NCI-H1694 (cell line): ENCODE data around the gene SLC10A7.

Experiments
- DNase-seq: peaks from one replicate; lab custom pipeline; 2025; lab: John Stamatoyannopoulos, UW

SLC10A7 gene

DNA sequence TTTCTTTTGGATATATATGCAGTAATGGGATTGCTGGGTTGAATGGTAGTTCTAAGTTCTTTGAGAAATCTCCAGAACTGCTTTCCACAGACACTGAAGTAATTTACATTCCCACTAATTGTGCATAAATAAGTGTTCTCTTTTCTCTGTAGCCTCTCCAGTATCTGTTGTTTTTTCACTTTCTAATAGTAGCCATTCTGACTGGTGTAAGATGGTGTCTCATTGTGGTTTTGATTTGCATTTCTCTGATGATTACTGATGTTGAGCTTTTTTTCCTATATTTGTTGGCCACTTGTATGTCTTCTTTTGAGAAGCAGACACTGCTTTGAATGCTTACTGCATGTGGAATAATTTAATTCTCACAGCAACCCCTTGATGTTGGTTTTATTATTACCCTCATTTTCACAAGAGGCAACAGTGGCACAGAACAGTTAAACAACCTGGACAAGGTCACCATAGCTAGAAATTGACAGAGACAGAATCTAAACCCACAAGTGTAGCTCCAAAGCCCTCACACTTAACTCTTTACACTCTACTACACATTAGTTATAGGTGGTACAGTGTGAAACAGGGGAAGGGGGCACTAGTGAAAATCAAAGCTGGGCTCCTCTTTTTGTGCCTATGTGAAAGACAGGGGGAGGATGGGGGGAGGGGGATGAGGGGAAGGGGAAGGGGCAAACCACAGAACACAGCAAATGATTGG, 211.3 kb downstream of the SLC10A7 start:
- DNase-seq: no peak

DNA sequence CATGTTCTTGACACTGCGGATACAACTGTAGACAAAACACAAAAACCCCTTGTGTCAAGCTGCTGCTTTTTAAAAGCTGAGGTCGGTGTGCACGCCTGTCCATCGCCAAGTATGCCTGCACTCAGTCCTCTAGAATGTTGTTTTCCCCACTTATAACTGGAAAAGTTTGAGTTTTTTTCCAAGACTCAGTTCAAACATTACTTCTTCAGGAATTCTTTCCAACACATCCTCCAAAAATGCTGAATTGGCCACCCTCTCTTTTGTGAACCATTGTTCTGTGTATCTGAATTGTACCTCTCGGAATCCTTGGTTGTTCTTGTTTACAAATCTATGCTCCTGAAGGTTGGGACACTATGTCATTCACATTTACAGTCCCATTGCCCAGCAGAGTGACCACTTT, 212.8 kb downstream of the SLC10A7 start:
- no peak for DNase-seq

GRCh38 chr4:146302822-146303221, 218.9 kb downstream of the SLC10A7 start:
- no peak for DNase-seq

- DNase-seq: no peak
Measured at GRCh38 chr4:146299607-146300006, 222.1 kb downstream of the SLC10A7 start.

- no peak for DNase-seq
Measured at GRCh38 chr4:146294776-146295175, 227.0 kb downstream of the SLC10A7 start.

DNA sequence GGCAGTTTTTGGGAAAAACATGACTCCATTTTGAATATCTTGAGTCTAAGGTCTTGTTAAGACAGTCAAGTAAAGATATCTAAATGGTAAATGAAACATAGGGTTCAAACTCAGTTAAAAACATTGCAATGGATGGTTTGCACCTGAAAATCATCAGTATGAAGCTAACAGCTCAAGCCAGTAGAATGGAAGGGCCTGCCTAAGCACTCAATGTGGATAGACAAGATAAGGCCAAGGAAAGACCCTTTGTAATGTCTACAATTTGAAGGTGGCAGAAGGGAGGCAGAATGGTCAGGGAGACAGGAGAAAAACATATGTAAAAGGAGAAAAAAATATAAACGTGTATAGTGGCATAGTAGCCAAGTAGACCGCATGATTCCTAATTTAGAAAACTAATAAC, 229.2 kb downstream of the SLC10A7 start:
- no peak for DNase-seq

GRCh38 chr4:146291313-146291712, 230.4 kb downstream of the SLC10A7 start:
- DNase-seq: no peak

DNA sequence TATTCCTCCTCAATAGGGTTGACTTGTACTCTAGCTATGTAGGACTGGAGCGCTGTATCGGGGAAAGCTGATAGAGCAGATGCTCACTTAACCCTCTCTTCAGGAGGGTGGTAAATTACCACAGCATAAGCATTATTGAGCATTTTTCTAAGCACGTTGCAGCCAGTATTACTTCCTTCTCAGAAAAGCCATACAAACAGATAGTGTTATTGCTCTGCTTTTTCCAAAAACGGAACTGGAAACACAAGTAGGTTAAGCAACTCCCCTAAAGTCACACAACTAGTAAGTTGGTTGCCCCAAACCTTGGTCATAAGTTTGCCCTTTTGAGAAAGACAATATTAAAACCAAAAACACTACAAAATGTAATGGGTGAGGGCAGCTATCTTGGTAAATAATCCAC, 233.5 kb downstream of the SLC10A7 start:
- DNase-seq: no peak

DNA sequence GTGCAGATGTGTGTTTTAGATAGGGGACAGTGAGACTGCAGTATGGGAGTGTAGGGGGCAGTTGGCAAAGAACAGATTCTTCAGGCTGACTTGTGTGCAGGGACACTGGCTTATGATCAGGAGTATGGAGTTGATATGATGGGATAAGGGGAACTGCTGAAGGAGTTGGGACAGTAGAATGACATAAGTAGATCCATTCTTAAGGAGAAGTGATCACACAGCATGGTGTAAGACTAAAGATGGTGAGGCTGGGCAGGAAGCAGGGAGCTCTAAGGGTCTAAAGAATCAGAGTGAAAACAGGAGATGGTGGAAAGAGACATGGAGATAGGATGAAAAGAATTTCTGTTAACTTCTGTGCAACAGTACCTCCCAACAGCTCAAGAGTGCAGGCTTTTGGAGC, 236.7 kb downstream of the SLC10A7 start:
- no peak for DNase-seq

DNA sequence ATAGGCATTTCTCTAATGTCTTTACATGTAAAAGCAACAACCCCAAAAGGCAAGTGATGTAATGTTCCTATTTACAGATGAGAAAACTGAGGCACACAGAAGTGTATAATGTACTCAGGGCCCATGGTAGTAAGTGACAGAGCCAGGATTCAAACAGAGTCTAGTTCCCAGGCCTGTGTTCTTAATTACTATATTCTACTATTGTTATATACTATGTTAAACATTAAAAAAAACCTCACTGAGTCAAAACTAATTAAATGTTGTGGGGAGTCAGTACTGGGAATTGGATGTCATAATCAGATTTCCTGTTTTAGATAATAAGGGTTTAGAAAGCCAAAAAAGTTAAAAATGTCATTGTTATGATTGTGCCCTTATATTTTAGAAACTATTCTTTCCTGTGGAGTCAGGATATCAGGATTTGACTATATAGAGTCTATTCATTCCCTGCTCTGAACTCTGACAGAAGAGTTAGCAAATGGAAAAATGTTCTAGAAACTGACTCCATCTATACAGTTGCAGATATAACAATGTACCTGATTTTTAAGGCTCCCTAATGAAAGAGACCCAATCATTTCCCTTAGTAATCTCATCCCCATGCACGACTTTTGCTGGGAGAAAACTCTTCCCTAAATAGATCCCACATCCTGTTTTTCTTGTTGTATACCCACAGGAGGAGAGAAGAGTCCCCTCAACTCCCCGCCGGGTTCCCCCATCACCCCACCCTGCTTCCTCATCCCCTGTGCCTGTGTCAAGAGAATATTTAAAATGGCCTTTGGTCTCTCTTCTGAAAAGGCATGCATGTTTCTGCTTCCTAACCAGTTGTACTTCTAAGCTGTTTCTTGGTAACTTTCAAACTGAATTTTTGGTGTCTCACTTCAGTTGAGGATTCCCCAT, 237.7 kb downstream of the SLC10A7 start:
- no peak for DNase-seq

DNA sequence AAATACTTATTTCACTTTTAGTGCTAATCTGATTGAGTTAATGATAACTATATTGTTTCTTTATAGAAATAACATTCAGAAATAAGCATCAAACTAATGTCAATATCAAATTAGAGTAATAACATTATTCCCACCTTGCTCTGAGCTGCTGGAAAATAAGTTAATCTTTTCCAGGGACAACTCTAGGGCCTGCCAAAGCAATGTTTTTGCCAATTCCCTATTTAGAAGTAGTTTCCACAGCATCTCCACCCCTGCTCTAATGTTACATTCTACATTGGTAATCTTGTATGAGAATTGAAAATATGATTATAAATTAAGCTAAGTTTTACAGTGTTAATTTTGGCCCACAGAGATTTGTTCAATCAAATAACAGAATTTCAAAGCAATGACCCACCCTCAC, 239.1 kb downstream of the SLC10A7 start:
- DNase-seq: no peak

DNA sequence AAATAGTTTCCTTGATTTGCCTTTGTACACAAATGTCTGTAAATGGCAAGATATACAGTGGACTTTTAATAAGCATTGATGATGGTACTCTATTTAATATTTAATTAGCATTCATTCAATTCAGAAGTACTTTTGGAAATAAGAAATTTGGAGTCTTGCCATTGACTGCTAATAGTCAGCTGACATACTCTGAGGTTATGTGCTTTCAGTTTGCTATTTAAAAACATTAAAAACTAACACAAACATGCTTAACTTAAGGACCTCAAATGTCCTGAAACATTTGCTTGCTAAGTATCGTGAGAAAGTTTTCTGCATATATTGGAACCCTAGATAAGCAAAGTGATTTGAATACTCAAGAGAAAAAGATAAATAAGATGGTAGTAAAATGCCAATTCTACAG, 242.8 kb downstream of the SLC10A7 start:
- DNase-seq: no peak

- no peak for DNase-seq
Measured at GRCh38 chr4:146275370-146275769, 246.4 kb downstream of the SLC10A7 start.

- no peak for DNase-seq
Measured at GRCh38 chr4:146274774-146275173, 247.0 kb downstream of the SLC10A7 start.

DNA sequence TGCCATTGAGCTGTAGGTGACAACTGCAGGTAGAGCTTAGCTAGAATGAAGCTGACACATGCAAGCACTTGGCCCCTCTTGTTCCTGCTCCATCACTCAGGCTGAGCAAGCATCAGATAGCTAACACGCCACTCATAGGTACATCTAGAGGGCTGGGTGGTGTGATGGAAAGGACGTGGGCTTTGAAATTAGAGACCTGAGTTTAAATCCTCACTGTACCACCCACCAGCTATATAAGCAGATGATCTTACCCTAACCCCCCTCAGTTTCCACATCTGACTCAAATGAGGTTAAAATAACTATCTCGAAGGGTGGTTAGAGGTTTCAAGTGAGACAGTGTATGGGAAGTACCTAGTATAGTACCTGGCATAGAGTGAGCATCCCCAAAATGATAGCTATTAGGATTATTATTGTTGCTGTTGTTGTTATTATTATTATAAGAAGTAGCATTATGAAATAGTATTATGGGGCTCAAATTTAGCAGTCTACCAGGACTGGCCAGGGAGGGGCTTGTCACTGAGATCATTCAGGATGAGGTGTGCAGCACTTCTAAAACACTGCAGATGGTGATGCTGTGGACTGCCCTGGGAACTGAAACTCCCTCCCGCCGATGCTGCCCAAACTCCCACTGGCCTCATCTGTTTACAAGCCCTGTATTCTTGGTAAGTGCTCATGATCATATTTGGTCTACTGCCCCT, 248.4 kb downstream of the SLC10A7 start:
- no peak for DNase-seq

- DNase-seq: no peak
Measured at GRCh38 chr4:146271466-146271865, 250.3 kb downstream of the SLC10A7 start.

DNA sequence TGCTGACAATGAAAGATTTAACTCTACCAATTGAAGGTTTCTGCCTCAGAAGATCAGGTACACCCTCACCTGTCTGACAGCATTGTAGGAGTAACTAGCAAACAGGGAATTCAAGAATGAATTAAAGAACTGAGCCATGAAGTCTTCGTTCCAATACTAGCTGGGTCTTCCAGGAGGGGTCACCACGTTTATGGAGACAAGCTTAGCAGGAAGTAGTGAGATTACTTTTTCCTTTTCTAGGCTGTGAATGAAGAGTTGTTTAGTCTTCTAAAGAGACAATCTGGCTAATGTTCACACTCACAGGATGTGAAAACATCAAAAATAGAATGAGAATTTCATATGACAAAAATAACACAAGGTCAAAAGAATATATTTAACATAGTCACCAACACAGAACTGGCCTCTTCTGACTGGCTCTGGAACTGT, 252.5 kb downstream of the SLC10A7 start:
- no peak for DNase-seq

DNA sequence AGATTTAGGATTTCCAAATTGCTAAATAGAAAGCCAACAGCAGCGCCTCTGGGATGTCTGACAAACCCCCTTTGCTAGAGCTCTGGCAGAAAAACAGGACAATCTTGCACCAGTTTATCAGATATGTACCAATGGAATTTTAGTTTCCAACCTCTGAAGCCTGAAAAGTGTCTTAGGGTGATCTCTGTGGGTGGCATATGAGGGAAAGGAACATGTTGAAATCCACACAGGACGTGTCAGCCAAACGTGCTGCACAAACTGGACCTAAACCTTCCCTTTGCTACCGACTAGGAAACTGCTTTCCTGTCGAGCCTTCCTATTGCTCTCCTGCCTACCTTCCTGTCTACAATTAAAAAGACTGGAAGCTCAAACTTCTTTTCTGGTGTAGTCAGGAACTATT, 253.9 kb downstream of the SLC10A7 start:
- no peak for DNase-seq

DNA sequence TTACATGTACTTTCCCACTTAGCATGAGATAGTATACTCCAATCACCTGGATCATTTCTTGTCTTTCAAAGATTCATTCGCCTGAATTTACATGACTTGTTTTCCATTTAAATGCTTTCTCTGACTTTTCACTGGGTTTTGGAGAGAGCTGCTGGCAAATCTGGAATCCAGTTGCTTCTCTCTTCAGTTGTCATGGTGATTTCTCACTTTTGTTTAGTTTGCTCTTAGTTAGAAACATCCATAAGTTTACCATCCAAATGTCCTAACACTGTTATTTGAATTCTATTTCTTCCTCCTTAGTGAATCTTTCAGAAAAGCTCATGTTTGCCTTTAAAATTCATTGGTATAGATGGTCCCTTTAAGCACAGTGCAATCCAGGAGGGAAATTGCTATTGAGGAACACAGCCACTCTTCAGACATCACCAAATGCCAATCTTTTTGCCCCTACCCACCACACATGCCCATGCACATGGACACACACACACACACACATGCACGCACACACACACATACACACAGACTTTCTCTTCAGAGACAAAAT, 255.7 kb downstream of the SLC10A7 start:
- no peak for DNase-seq

DNA sequence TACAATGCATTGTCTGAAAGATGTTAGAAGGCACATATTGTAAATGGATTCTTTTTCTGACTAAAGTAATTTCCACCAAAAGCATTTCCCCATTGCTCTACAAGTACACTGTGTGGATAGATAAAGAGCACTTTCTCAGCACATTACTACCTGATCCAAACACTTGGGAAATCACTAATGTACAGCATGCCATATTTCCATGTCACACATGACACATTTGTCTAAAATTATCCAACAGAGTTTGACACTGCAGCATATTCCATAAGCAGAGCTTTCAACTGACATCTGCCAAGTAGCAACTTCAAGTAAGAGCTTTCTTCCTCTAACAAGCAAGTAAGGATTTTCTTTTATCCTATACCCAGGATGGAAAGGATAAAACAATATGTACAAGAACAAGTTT, 257.9 kb downstream of the SLC10A7 start:
- DNase-seq: no peak

- DNase-seq: no peak
Measured at GRCh38 chr4:146261041-146261440, 260.7 kb downstream of the SLC10A7 start.

GRCh38 chr4:146260521-146260920, 261.2 kb downstream of the SLC10A7 start:
- no peak for DNase-seq

DNA sequence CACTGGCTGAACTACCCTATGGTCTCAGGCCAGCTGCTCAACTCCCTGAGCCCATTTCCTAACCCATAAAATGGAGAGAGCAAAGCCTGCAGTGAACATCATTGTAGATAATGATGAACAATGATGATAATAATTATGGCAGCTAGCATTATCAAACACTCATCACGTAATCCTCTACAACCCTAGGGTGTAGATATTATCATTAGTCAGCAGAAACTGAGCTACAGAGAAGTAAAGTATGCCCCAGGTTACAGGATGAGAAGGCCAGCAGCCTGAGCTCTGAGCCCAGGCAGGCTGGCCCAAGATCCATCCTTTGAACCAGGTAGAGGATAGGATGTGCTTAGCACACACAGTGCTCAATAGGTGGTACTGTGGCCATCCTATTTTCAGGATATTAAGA, 264.2 kb downstream of the SLC10A7 start:
- no peak for DNase-seq
